ENCODE results near the gene PIBF1.

PIBF1 gene

GRCh38 chr13:73011751-73012150, 229.8 kb downstream of the PIBF1 start:
- in situ Hi-C loops (cut with MboI; ENCODE audit: low pct_unique_long_range_greater_than_20kb, low sequenced_read_pairs, unreplicated experiment): no loop called here
- no peak for DNase-seq (ENCODE audit: low spot score)
- no peak for TF ChIP-seq CTCF (IDR thresholded peaks at IDR 0.05; ENCODE audit: extremely low read depth, insufficient read depth, missing control alignments)

- DNase-seq (ENCODE audit: low spot score): no peak
- no peak for TF ChIP-seq CTCF (IDR thresholded peaks at IDR 0.05; ENCODE audit: extremely low read depth, insufficient read depth, missing control alignments)
- in situ Hi-C loops (cut with MboI; ENCODE audit: low pct_unique_long_range_greater_than_20kb, low sequenced_read_pairs, unreplicated experiment): no loop called here
These were observed 233.9 kb downstream of the PIBF1 start for GRCh38 chr13:73015805-73016204.

GRCh38 chr13:73018336-73018735, 236.4 kb downstream of the PIBF1 start:
- in situ Hi-C loops (cut with MboI; ENCODE audit: low pct_unique_long_range_greater_than_20kb, low sequenced_read_pairs, unreplicated experiment): no loop called here
- no peak for TF ChIP-seq CTCF (IDR thresholded peaks at IDR 0.05; ENCODE audit: extremely low read depth, insufficient read depth, missing control alignments)
- DNase-seq (ENCODE audit: low spot score): no peak

- no peak for TF ChIP-seq CTCF (IDR thresholded peaks at IDR 0.05; ENCODE audit: extremely low read depth, insufficient read depth, missing control alignments)
- in situ Hi-C loops (cut with MboI; ENCODE audit: low pct_unique_long_range_greater_than_20kb, low sequenced_read_pairs, unreplicated experiment): no loop called here
- DNase-seq (ENCODE audit: low spot score): peak; percentile 15
These were observed 243.5 kb downstream of the PIBF1 start for GRCh38 chr13:73025217-73026012.

GRCh38 chr13:73034901-73035300, 253.0 kb downstream of the PIBF1 start:
- in situ Hi-C loops (cut with MboI; ENCODE audit: low pct_unique_long_range_greater_than_20kb, low sequenced_read_pairs, unreplicated experiment): no loop called here
- DNase-seq (ENCODE audit: low spot score): no peak
- no peak for TF ChIP-seq CTCF (IDR thresholded peaks at IDR 0.05; ENCODE audit: extremely low read depth, insufficient read depth, missing control alignments)

- no peak for TF ChIP-seq CTCF (IDR thresholded peaks at IDR 0.05; ENCODE audit: extremely low read depth, insufficient read depth, missing control alignments)
- in situ Hi-C loops (cut with MboI; ENCODE audit: low pct_unique_long_range_greater_than_20kb, low sequenced_read_pairs, unreplicated experiment): no loop called here
- no peak for DNase-seq (ENCODE audit: low spot score)
These were observed 253.7 kb downstream of the PIBF1 start for GRCh38 chr13:73035660-73036059.

Measured in GM13977 (cell line).